Cardiac fibroblast (primary cell): Measurements from ENCODE around the gene HCN1.
"Not testable (repeated sequence)": the region's sequence is repeated elsewhere in the genome, so short reads cannot be mapped to it uniquely, and the experiment has no call there.

Experiments
- DNase-seq, 2 donors: peaks; one replicate each; pipeline versions ENCODE4 v3.0.0 to v3.0.0-alpha.2; 2010; ENCODE audit warnings: low read depth in 2 of 2
- H3K4me3 ChIP-seq, 2 donors: replicated peaks in 1 of 2; 1 replicate in 1 of 2; 2 replicates in 1 of 2; pipeline ENCODE4 v1.5.1; 2011; ENCODE audit warnings: low read depth in 2 of 2, low read length in 2 of 2, mild to moderate bottlenecking in 2 of 2, moderate library complexity in 1 of 2
- TF ChIP-seq, protein P1 (sequence below): IDR thresholded peaks from one replicate; pipeline ENCODE4 v1.5.1; 2011; ENCODE audit warnings: low read depth, mild to moderate bottlenecking, low read length, inconsistent platforms

The HCN1 gene

DNA sequence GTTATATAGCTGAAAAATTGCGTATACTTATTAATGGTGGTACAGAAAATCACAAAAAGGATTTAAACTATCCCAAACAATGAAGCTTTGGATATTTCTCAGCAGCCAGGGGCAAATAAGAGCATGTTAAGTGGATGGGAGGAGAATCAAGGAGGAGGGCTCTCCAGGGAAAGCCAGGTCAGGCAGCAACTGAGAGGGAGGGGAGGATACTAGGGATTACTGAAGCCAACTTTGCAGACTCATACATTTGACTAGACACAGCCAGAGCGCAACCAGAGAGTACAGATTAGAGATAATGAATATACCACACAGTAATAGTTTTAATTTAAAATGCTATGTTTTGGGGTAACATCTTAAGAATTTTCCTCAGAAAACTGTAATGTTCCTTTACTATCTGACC lies 360.2 kb downstream of the HCN1 start:
- TF ChIP-seq, protein P1, sequence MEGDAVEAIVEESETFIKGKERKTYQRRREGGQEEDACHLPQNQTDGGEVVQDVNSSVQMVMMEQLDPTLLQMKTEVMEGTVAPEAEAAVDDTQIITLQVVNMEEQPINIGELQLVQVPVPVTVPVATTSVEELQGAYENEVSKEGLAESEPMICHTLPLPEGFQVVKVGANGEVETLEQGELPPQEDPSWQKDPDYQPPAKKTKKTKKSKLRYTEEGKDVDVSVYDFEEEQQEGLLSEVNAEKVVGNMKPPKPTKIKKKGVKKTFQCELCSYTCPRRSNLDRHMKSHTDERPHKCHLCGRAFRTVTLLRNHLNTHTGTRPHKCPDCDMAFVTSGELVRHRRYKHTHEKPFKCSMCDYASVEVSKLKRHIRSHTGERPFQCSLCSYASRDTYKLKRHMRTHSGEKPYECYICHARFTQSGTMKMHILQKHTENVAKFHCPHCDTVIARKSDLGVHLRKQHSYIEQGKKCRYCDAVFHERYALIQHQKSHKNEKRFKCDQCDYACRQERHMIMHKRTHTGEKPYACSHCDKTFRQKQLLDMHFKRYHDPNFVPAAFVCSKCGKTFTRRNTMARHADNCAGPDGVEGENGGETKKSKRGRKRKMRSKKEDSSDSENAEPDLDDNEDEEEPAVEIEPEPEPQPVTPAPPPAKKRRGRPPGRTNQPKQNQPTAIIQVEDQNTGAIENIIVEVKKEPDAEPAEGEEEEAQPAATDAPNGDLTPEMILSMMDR = no peak
- no peak for DNase-seq

GRCh38 chr5:45335346-45335745 lies 360.8 kb downstream of the HCN1 start:
- TF ChIP-seq, protein P1 = no peak
- no peak overlapping the region for H3K4me3 ChIP-seq
- no peak for DNase-seq

More for the DNA sequence above, 360.2 kb downstream of the HCN1 start:
- H3K4me3 ChIP-seq = no peak overlapping the region

DNA sequence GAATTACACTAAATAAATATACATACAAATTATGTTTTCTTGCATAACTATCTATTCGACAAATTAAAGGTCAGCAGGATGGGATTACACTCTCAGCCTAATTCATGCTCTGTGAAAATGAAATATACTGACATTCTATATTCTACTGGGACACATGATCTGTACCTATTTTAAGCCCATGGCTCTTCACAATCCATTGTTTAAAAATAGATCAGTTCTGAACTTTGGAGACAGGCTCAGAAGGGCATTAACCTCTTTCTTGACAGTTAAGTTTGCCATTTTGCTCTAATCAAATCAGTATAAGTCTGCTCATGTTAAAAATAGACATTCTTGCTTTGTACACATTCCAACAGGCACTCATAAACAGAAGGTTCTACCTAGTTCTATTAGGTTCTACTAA lies 361.2 kb downstream of the HCN1 start:
- H3K4me3 ChIP-seq = no peak overlapping the region
- no peak for DNase-seq
- TF ChIP-seq, protein P1 = no peak

- not testable (repeated sequence) for DNase-seq, H3K4me3 ChIP-seq
Observed at GRCh38 chr5:45312627-45313026, 383.6 kb downstream of the HCN1 start.

GRCh38 chr5:45295231-45295630 lies 400.9 kb downstream of the HCN1 start:
- TF ChIP-seq, protein P1 = no peak
- DNase-seq = no peak
- H3K4me3 ChIP-seq = no peak overlapping the region

- no peak for DNase-seq
- no peak overlapping the region for H3K4me3 ChIP-seq
- TF ChIP-seq, protein P1 = no peak
Observed at GRCh38 chr5:45288746-45289145, 407.4 kb downstream of the HCN1 start.

DNA sequence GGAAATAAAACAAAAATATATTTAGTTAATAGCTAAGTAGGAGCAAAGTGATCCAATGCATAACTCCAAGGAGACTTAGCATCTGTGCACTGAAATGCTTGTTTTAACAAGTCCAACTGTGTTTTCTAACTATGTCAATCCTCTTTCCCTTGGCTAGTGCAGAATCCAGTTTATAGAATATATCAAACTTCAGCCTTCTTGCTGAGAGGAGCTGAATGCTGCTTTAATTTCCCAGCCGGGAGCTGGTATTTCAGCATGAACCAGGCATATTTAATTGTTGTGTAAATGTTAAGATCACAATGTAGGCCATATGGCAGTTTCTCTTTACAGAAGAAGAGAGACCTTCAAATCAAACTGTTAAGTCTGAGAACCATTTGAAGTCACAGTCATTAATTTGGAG lies 411.7 kb downstream of the HCN1 start:
- no peak for DNase-seq
- no peak overlapping the region for H3K4me3 ChIP-seq
- TF ChIP-seq, protein P1 = no peak
